ENCODE results near the gene CEP57L1.

The CEP57L1 gene
- total RNA-seq = 7.2 to 13.9 reads per million in 2 donors

DNA sequence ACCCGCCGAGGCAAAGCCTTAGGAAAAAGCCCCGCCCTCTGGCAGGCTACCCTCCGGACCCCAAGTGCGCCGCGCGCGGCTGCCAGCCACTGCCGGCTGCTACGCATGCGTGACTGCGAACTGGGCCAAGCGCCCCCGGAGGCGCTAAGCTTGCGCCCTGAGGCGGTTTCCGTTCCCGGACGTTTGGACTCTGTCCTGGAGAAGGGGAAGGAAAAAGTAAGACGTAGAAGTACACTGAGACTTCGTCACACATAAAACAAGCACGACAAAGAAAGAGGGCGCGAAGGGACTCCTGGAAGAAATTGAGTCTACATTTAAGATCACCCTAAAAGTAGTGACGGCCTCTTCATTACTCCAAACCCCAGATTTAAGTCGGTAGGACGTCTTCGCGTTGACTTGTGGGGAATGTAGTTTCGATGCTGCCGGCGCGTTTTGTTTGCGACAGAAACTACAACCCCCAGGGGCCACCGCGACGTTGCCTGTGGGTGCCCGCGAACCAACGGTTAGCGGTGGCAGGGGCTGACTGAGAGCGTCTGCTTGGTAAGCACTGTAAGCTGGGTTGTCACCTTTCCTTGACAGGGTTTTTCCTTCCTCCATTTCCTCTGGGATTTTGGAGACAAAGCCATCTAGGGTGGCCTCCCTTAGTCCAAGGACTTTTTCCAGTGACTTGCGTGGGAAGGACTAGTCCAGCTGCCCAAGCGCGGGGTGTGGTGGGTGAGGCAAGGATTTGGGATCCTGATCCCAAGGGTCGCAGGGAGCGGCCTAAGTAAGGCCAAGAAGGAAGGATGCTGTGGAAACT is at the start of gene CEP57L1:
CEP57L1 (plus strand) TSS at position 472 of the 799 bp plus-strand sequence. CDS start 49,715 bp downstream, outside the sequence.
- DNase-seq = peak; percentile 80 to 99 (median 91)

- peak in 1 of 5 experiments; percentile 37 for DNase-seq
These were observed 47.1 kb upstream of the CEP57L1 start for GRCh38 chr6:109048176-109048575.

DNA sequence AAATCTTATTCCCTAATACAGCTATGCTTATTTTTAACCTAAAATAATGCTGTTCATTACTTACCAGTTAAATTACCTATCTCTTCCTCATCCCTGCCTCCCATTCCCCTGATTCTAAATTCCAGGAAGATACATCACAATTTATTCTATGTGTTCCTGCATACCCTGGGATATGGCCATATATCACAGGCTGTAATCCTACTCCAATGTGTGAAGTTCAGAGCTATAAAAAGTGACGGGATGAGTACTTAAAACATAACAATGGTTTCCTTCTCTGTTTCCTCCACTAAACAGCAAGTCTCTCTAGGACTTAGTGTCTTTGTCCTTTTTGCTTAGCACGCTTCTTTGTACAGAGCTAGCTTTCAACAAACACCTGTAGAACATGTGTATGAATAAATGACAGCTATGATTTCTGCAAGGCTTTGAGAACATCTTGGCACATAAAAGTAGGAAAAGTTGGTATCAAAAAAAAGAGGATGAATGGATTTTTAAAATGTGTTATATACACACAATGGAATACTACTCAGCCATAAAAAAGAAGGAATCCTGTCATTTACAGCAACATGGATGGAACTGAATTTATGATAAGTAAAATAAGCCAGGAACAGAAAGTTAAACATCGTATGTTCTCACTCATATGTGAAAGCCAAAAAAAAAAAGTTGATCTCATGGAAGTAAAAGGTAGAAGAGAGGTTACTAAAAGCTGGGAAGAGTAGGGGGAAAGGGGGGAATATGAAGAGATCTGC is 46.5 kb upstream of the CEP57L1 start:
- DNase-seq = no peak

DNA sequence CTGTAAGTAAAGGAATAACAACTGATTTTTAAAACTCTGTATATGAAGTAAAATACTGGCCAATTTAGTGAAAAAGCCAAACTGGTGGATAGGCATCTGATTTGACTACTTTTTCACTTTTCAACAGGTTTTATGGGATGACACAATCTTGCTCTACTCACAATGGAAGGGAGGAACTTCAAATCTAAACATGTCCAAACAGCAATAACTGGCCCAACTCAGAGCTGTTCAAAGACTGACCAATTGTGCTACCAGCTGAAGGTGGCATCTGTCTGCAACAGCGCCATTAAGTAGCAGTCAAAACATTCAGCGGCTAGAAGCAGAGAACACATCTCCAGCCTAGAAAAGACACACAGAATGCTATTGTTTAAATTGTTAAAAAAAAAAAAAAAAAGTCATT is 45.3 kb upstream of the CEP57L1 start:
- no peak for DNase-seq

GRCh38 chr6:109050447-109051102 is 44.7 kb upstream of the CEP57L1 start:
- no peak for DNase-seq

GRCh38 chr6:109051301-109052017 is 43.8 kb upstream of the CEP57L1 start:
- DNase-seq = no peak

GRCh38 chr6:109052018-109052651 is 43.2 kb upstream of the CEP57L1 start:
- no peak for DNase-seq

- no peak for DNase-seq
These were observed 42.5 kb upstream of the CEP57L1 start for GRCh38 chr6:109052852-109053251.

DNA sequence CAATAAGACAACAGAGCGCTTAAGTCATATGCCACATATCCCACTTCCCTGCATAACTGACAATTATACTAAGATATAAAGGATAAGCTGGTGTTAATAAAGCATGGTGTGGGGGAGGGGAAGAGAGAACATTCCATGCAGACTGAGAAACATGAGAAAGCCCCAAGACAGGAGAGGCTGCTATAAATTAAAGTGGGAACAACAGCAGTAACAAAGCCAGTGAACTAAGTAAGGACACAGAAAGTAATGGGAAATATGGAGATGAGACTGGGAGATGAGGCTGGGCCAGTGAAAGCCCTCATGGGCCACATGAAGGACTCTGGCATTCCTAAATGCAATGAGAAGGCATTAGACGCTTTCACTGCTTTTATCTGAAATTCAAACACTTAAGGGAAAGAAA is 42.0 kb upstream of the CEP57L1 start:
- DNase-seq = no peak

- no peak for DNase-seq
These were observed 39.5 kb upstream of the CEP57L1 start for GRCh38 chr6:109055771-109056235.

DNA sequence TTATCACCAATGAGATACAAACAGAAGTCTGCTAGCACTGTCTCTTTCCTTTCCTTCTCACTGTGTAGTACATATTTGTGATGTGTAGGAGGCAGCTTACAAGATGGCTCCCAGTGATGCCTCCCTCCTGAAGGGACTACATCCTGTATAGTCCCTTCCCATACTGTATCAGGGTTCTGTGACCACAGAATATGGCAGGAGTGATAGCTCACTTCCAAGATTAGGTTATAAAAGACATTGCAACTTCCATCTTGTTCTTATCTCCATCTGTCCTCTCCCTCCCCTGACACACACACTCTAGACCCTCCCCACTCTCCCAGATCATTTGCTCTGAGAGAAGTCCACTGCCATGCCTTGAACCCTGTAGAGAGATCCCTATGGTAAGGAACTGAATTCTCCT is 38.6 kb upstream of the CEP57L1 start:
- no peak for DNase-seq

DNA sequence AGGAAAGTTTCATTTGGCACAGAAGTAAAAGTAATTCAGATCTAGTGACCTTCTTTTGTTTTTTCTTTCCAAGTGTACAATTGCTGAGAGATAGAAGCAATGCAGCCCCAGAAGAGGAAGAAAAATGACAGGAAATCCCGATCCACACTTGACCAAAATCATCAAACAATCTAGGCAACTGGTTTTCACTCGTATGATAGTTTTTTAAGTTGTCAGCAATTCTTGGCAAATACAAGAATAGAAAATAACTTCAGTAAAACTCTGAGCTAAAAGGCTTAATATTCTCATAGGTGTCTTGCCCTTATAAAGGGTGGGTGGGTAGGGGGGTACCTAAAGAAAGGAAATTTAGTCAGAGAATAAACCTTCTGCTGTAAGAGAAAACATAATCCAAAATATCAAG is 36.7 kb upstream of the CEP57L1 start:
- no peak for DNase-seq

DNA sequence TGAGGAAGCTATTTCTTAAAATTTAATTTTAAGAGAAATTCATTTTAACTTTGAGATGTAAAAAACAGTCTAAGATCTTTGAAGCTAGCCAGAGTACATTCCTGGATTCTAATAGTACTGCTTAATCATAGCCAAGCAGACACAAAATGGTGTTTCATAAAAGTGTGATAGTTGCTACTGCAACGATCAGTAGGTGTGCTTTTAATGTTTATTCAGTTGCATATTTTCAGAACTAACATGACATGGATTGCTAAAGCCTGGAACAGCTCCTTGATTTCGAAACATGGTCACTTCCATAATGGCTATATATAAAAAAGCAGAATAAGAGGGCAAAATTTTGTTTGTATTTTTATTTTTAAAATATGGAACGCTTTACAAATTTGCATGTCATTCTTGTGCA is 36.2 kb upstream of the CEP57L1 start:
- DNase-seq = no peak

- DNase-seq = peak in 2 of 5 experiments; percentile 54 to 62
These were observed 35.7 kb upstream of the CEP57L1 start for GRCh38 chr6:109059571-109060021.

GRCh38 chr6:109060571-109060970 is 34.7 kb upstream of the CEP57L1 start:
- no peak for DNase-seq

GRCh38 chr6:109062216-109062615 is 33.1 kb upstream of the CEP57L1 start:
- no peak for DNase-seq

DNA sequence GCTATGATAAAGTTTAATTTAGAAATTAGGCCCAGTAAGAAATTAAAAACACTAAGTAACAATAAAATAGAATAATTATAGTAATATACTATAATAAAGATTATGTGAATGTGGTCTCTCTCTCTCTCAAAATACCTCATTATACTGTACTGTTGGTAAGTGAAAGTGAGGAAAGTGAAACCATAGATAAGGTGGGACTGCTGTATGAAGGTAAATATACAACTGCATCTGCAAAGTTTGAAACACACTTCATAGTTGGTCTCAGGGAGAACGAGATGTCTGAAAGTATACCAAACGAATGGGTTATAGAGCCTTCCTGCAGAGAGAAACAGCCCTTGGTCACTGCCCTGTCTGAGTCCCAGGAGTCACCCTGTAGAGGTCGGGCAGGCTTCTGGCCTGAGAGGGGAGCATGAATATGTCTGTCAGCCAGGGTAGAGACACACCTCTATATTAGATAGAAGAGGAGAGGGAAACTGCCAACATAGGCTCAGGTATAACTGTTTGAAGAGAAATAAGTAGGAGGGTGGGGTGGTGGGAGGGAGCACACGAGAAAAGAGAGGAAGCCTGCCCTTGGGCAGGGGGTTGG is 32.4 kb upstream of the CEP57L1 start:
- peak in 1 of 5 experiments; percentile 21 for DNase-seq

DNA sequence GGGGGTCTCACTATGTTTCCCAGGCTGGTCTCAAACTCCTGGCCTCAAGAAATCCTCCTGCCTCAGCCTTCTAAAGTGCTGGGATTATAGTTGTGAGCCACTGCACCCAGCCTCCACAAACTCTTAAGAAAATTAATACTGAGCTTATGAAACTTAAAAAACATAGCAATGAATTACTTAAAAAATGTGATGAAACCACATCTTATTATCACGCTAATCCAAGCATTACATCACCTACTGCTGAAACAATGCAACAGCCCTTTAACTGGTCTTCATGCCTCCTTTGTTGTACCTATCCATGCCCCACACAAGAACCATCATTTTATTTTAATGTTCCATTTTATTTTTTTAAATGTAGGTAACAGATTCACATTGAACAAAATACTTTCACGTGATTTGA is 25.6 kb upstream of the CEP57L1 start:
- DNase-seq = no peak

DNA sequence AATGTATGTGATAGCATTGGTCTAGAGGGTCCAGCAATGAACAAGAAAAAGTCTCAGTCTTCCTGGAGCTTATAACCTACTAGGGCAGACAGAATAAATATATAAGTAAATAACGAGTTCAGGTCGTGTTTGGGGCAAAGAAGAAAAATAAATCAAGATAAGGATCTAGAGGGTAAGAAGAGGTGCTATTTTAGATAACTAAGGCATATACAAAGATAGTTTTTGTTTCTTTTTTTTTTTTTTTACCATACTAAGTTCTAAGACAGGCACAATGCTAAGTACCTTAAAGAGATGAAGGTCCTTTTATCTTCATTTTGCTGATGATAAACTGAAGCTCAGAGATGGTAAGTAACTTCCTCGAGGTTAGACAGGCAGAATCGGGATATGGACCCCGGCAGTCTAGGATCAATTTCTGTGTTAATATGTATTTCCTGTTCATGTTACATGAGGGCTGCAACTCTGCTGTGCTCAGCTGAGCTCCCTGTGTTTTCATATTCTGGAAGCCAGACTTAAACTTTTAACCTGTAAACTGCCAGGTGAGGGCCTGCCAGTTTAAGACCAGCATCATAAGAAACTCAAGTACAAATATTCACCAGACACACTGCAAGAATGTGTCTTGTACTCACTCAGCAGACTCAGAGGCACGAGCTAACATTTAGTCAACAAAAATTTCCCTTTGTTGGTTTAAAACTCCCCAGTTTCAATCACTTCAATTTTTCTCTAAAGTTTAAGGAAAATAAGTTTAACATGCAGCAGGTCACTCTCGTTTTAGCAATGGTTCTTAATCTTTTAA is 24.0 kb upstream of the CEP57L1 start:
- peak in 1 of 5 experiments; percentile 24 for DNase-seq

DNA sequence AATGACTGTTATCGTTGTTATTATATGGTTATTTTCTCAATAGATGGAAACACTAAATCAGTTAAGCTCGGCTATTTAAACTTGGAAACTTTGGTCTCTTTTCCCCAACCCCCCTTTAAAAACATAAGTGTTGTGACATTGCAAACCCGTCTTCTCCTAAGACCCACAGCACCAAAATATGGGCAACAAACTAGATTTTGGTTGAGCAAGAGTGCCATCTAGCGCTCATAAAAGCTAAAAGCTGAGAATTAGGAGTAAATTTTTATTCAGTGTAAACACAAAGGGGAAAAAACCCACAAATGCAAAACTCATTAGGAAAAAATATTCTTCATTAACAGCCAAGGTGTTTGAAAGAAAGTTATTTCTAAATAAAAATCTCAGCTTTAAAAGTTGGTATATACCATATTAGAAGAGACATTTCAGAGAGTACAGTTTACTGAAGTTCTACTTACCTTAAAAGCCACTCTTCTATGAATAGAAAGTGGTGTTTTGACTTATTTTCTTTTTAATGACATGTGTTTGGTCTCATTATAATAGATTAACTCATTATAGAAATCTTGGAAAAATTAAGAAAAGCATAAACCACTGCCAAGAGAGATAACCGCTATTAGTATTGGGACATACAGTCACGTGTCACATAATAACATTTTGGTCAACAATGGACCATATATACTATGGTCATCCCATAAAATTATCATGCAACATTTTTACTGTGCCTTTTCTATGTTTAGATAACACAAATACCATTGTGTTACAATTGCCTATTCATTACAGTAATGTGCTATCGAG is 21.8 kb upstream of the CEP57L1 start:
- DNase-seq = peak in 3 of 5 experiments; percentile 12 to 72 (median 59)

Measured in T-helper 2 cell (primary cell).